ENCODE data around the gene SERGEF.

The SERGEF gene

GRCh38 chr11:17748761-17749721 is 263.8 kb downstream of the SERGEF start:
- DNase-seq (ENCODE audit: low spot score) = no peak

GRCh38 chr11:17748044-17748443 is 264.8 kb downstream of the SERGEF start:
- no peak for DNase-seq (ENCODE audit: low spot score)

- no peak for DNase-seq (ENCODE audit: low spot score)
These were observed 265.5 kb downstream of the SERGEF start for GRCh38 chr11:17747131-17747955.

GRCh38 chr11:17746096-17746495 is 266.8 kb downstream of the SERGEF start:
- no peak for DNase-seq (ENCODE audit: low spot score)

- no peak for DNase-seq (ENCODE audit: low spot score)
These were observed 267.6 kb downstream of the SERGEF start for GRCh38 chr11:17745023-17745772.

GRCh38 chr11:17744151-17744940 is 268.5 kb downstream of the SERGEF start:
- no peak for DNase-seq (ENCODE audit: low spot score)

- no peak for DNase-seq (ENCODE audit: low spot score)
These were observed 269.1 kb downstream of the SERGEF start for GRCh38 chr11:17743808-17744119.

- DNase-seq (ENCODE audit: low spot score) = no peak
These were observed 269.6 kb downstream of the SERGEF start for GRCh38 chr11:17743026-17743807.

GRCh38 chr11:17742019-17742418 is 270.8 kb downstream of the SERGEF start:
- DNase-seq (ENCODE audit: low spot score) = no peak

- no peak for DNase-seq (ENCODE audit: low spot score)
These were observed 271.4 kb downstream of the SERGEF start for GRCh38 chr11:17741487-17741886.

GRCh38 chr11:17740649-17741235 is 272.1 kb downstream of the SERGEF start:
- no peak for DNase-seq (ENCODE audit: low spot score)

GRCh38 chr11:17739945-17740338 is 272.9 kb downstream of the SERGEF start:
- no peak for DNase-seq (ENCODE audit: low spot score)

- DNase-seq (ENCODE audit: low spot score) = no peak
These were observed 274.5 kb downstream of the SERGEF start for GRCh38 chr11:17738151-17738973.
